ENCODE data around the gene PDS5B.

DNA sequence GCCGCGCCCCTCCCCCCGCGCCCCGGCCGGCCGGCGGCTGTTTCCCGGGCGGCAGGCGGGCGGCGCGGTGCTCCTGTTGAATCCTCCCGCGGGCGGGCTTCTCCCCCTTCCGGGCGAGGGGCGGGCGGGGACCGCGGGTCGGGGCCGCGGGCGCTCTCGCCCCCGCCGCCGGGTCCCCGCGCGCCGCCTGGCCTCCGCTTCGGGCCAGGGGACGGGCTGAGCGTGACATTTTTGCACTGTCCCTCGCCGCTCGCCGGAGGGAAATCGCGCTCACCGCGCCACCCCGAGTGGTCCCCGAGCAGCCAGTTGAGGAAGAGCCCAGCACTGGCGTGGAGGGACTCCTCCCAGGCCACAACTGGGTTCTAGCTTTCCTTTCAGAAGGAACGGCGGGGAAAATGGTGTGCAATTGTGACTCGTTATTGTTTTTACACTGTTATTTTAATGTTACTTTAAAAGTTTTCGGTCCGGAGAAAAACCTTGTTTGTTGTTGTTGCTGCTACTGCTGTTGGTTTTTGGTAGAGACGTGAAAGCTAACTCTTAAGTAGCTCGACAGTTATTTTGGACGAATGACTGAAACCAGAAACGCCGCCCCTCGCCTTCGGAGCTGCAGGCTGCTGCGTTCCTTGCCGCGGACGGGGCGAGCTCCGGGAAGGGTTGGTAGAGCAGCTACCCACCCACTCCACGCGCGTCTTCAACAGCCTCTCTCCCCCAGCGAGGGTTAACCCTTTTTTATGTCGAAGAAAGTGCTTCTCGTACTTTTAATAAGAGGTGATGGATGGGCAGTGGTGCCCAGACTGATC, 959 bp downstream of the PDS5B start:
- TF ChIP-seq, protein P1, sequence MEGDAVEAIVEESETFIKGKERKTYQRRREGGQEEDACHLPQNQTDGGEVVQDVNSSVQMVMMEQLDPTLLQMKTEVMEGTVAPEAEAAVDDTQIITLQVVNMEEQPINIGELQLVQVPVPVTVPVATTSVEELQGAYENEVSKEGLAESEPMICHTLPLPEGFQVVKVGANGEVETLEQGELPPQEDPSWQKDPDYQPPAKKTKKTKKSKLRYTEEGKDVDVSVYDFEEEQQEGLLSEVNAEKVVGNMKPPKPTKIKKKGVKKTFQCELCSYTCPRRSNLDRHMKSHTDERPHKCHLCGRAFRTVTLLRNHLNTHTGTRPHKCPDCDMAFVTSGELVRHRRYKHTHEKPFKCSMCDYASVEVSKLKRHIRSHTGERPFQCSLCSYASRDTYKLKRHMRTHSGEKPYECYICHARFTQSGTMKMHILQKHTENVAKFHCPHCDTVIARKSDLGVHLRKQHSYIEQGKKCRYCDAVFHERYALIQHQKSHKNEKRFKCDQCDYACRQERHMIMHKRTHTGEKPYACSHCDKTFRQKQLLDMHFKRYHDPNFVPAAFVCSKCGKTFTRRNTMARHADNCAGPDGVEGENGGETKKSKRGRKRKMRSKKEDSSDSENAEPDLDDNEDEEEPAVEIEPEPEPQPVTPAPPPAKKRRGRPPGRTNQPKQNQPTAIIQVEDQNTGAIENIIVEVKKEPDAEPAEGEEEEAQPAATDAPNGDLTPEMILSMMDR (IDR thresholded peaks at IDR 0.05; ENCODE audit: poor library complexity) = no peak
- TF ChIP-seq EZH2 (IDR thresholded peaks at IDR 0.05; ENCODE audit: borderline replicate concordance) (no peak), EZH2phosphoT487 (IDR thresholded peaks at IDR 0.05; ENCODE audit: low read depth, severe bottlenecking, unreplicated experiment) (no peak)
